Placental pericyte (primary cell): ENCODE measurements around the gene CDK15. TPM values are rescaled to one million over a fixed set of nuclear protein-coding genes. Genes with fewer than 3 reads are reported as not detected.

Experiments used
- small RNA-seq: library from RNA; depleted of rRNA; stranded (forward); fragments of <200 nt; gene quantifications from one replicate; pipeline ENCODE3, GENCODE V24; 2012; ENCODE audit warnings: low replicate concordance
- total RNA-seq: library from RNA; depleted of rRNA; stranded (reverse); fragments of >200 nt; gene quantifications from 2 replicates; pipeline ENCODE4 v1.2.3, GENCODE V29; 2012

Gene CDK15
- total RNA-seq, result 1.3 and 7.0 TPM in 2 replicates

GRCh38 chr2:201806442-201807170, at the start of gene CDK15:
TSS of gene CDK15 (plus strand) at chr2:201806537. CDS start at chr2:201806665, 128 bp downstream.

GRCh38 chr2:201780674-201781493, 25.5 kb upstream of the CDK15 start, which contains the start of gene ALS2:
TSS of gene ALS2 (minus strand) at chr2:201780933. CDS start at chr2:201768885, 12,048 bp downstream.

Small RNA genes lying within 50 kb of the gene (small RNA-seq; reads per million reads assigned to genes)
- gene RF00019 (not detected), gene RNU6-440P (not detected), gene UBE2V1P11 (not detected)

Other genes starting within 250 kb of the CDK15 start
- gene TMEM237, start 163.0 kb upstream of the CDK15 start, total RNA-seq, result 26.7 and 66.0 TPM in 2 replicates
- gene MPP4, start 107.9 kb upstream of the CDK15 start, total RNA-seq, result 0.44 and 17.9 TPM in 2 replicates
- 28.2 and 43.4 TPM in 2 replicates for gene ALS2, start 25.6 kb upstream of the CDK15 start, total RNA-seq
- 19.0 and 31.8 TPM in 2 replicates for gene FZD7, start 227.3 kb downstream of the CDK15 start, total RNA-seq